Stimulated activated CD8-positive, alpha-beta memory T cell treated with anti-CD3 and anti-CD28 coated beads, Interleukin-12 subunit alpha, Interleukin-12 subunit beta, amount 100 ng/mL, for 4 hours (primary cell): Measurements from ENCODE around the gene CARMIL1.

Experiments
- DNase-seq: peaks from one replicate; pipeline ENCODE4 v3.0.0-alpha.2; 2020; ENCODE audit warnings: low read depth

CARMIL1 gene

GRCh38 chr6:25660512-25660911, 381.3 kb downstream of the CARMIL1 start:
- DNase-seq, result no peak

- DNase-seq, result no peak
These were observed 382.1 kb downstream of the CARMIL1 start for GRCh38 chr6:25661129-25661779.

GRCh38 chr6:25665455-25665854, 386.3 kb downstream of the CARMIL1 start:
- no peak for DNase-seq

GRCh38 chr6:25669413-25669812, 390.2 kb downstream of the CARMIL1 start:
- DNase-seq, result no peak
